HUES6 (cell line): ENCODE data around the gene C1QL2.

Experiments used
- H3K27ac ChIP-seq: 2 replicates; pipeline ENCODE4 v1.7.0; 2013; ENCODE audit warnings: low read depth, mild to moderate bottlenecking, low read length, inconsistent platforms
- H3K27me3 ChIP-seq: 2 replicates; pipeline ENCODE4 v1.6.1; 2013; ENCODE audit warnings: low read length; ENCODE audit not compliant: control insufficient read depth, insufficient read depth
- H3K36me3 ChIP-seq: 2 replicates; pipeline ENCODE4 v1.6.1; 2013; ENCODE audit warnings: low read length; ENCODE audit not compliant: control insufficient read depth, insufficient read depth
- H3K4me1 ChIP-seq: 2 replicates; pipeline ENCODE4 v1.6.1; 2013; ENCODE audit warnings: low read length; ENCODE audit not compliant: control insufficient read depth, insufficient read depth
- H3K4me3 ChIP-seq: 2 replicates; pipeline ENCODE4 v1.5.1; 2013; ENCODE audit warnings: low read depth, low read length
- H3K9ac ChIP-seq: one replicate; pipeline ENCODE4 v1.6.1; 2013; ENCODE audit warnings: mild to moderate bottlenecking, low read length
- H3K9me3 ChIP-seq: 2 replicates; pipeline ENCODE4 v1.6.1; 2013; ENCODE audit warnings: low read depth, low read length; ENCODE audit not compliant: control insufficient read depth, insufficient read depth

Gene C1QL2

GRCh38 chr2:119158563-119159347, at the start of gene C1QL2:
Gene C1QL2, minus strand, starts transcription at chr2:119158751. Its CDS starts 482 bp downstream, at chr2:119158269.
- H3K36me3 ChIP-seq: no peaks in the 10 kb centered on the region
- peak within 1 kb of the TSS; percentile 57 for H3K4me3 ChIP-seq
- peaks cover 94% of the 10 kb centered on the region for H3K27me3 ChIP-seq
- H3K9ac ChIP-seq: peak within 1 kb of the TSS; percentile 46
- no peak within 1 kb of the TSS for H3K27ac ChIP-seq
- H3K9me3 ChIP-seq: no peaks in the 10 kb centered on the region
- H3K4me1 ChIP-seq: peaks cover 28% of the 10 kb centered on the region

- H3K9ac ChIP-seq: no peak overlapping the region
- no peaks in the 10 kb centered on the region for H3K4me1 ChIP-seq
- H3K27ac ChIP-seq: no peak overlapping the region
- no peaks in the 10 kb centered on the region for H3K36me3 ChIP-seq
- no peaks in the 10 kb centered on the region for H3K9me3 ChIP-seq
- H3K27me3 ChIP-seq: no peaks in the 10 kb centered on the region
- no peak overlapping the region for H3K4me3 ChIP-seq
Observed at GRCh38 chr2:119207447-119207846, 48.9 kb upstream of the C1QL2 start.

- Histone ChIP-seq H3K4me3 (no peak overlapping the region), H3K27me3 (no peaks in the 10 kb centered on the region), H3K4me1 (no peaks in the 10 kb centered on the region), H3K36me3 (no peaks in the 10 kb centered on the region), H3K27ac (no peak overlapping the region), H3K9me3 (no peaks in the 10 kb centered on the region), H3K9ac (no peak overlapping the region)
Observed at GRCh38 chr2:119206201-119206600, 47.6 kb upstream of the C1QL2 start.

GRCh38 chr2:119205001-119205706, 46.6 kb upstream of the C1QL2 start:
- H3K36me3 ChIP-seq: no peaks in the 10 kb centered on the region
- H3K4me1 ChIP-seq: no peaks in the 10 kb centered on the region
- no peak overlapping the region for H3K9ac ChIP-seq
- H3K27me3 ChIP-seq: no peaks in the 10 kb centered on the region
- H3K9me3 ChIP-seq: no peaks in the 10 kb centered on the region
- no peak overlapping the region for H3K27ac ChIP-seq
- no peak overlapping the region for H3K4me3 ChIP-seq

GRCh38 chr2:119204525-119204924, 46.0 kb upstream of the C1QL2 start:
- H3K27ac ChIP-seq: no peak overlapping the region
- no peaks in the 10 kb centered on the region for H3K9me3 ChIP-seq
- no peaks in the 10 kb centered on the region for H3K36me3 ChIP-seq
- H3K9ac ChIP-seq: no peak overlapping the region
- no peaks in the 10 kb centered on the region for H3K4me1 ChIP-seq
- no peaks in the 10 kb centered on the region for H3K27me3 ChIP-seq
- no peak overlapping the region for H3K4me3 ChIP-seq

- Histone ChIP-seq H3K4me1 (peaks cover 3% of the 10 kb centered on the region; the same call in 1 of the 2 replicates), H3K9me3 (no peaks in the 10 kb centered on the region), H3K27ac (no peak overlapping the region), H3K36me3 (no peaks in the 10 kb centered on the region), H3K27me3 (peaks cover 9% of the 10 kb centered on the region; the same call in 1 of the 2 replicates), H3K9ac (no peak overlapping the region), H3K4me3 (no peak overlapping the region)
Observed at GRCh38 chr2:119202610-119203310, 44.2 kb upstream of the C1QL2 start.

- Histone ChIP-seq H3K27ac (no peak overlapping the region), H3K27me3 (peaks cover 10% of the 10 kb centered on the region; the same call in 1 of the 2 replicates), H3K4me1 (peaks cover 12% of the 10 kb centered on the region), H3K9me3 (no peaks in the 10 kb centered on the region), H3K36me3 (no peaks in the 10 kb centered on the region), H3K4me3 (no peak overlapping the region), H3K9ac (no peak overlapping the region)
Observed at GRCh38 chr2:119201815-119202214, 43.3 kb upstream of the C1QL2 start.

GRCh38 chr2:119198240-119198840, 39.8 kb upstream of the C1QL2 start:
- H3K27me3 ChIP-seq: peaks cover 12% of the 10 kb centered on the region
- peaks cover 22% of the 10 kb centered on the region for H3K4me1 ChIP-seq
- H3K36me3 ChIP-seq: no peaks in the 10 kb centered on the region
- H3K27ac ChIP-seq: no peak overlapping the region
- H3K9ac ChIP-seq: no peak overlapping the region
- H3K4me3 ChIP-seq: no peak overlapping the region
- no peaks in the 10 kb centered on the region for H3K9me3 ChIP-seq

GRCh38 chr2:119197529-119198239, 39.1 kb upstream of the C1QL2 start:
- H3K9ac ChIP-seq: no peak overlapping the region
- H3K27me3 ChIP-seq: peaks cover 12% of the 10 kb centered on the region
- no peak overlapping the region for H3K4me3 ChIP-seq
- peaks cover 22% of the 10 kb centered on the region for H3K4me1 ChIP-seq
- no peaks in the 10 kb centered on the region for H3K9me3 ChIP-seq
- no peaks in the 10 kb centered on the region for H3K36me3 ChIP-seq
- H3K27ac ChIP-seq: no peak overlapping the region

GRCh38 chr2:119197126-119197405, 38.5 kb upstream of the C1QL2 start:
- Histone ChIP-seq H3K9ac (no peak overlapping the region), H3K27me3 (peaks cover 12% of the 10 kb centered on the region), H3K36me3 (no peaks in the 10 kb centered on the region), H3K4me3 (no peak overlapping the region), H3K9me3 (no peaks in the 10 kb centered on the region), H3K4me1 (peaks cover 22% of the 10 kb centered on the region), H3K27ac (no peak overlapping the region)
